T-cell (primary cell): Measurements from ENCODE around the gene FAM228B. TPM values are rescaled to one million over a fixed set of nuclear protein-coding genes. Genes with fewer than 3 reads are reported as not detected.
"Not testable (repeated sequence)": the region's sequence is repeated elsewhere in the genome, so short reads cannot be mapped to it uniquely, and the experiment has no call there.

Experiments used
- ATAC-seq, 4 experiments: fragments of 200-7000 bp in 3 of 4; fragments of 150-1000 bp in 1 of 4; cut with Tn5 transposase; replicated peaks in 1 of 4; 1 replicate in 3 of 4; 2 replicates in 1 of 4; pipeline ENCODE4 v1.10.0; 2021; ENCODE audit warnings: moderate library complexity in 3 of 4, mild to moderate bottlenecking in 2 of 4, moderate number of reproducible peaks in 1 of 4
- CTCF ChIA-PET, 2 donors: fragments of 300-600 bp; sonication (Branson Sonifier 250); formaldehyde crosslinking; loops; one replicate each; lab custom pipeline; 2022; ENCODE audit warnings: antibody characterized with exemption in 2 of 2; lab: Charles Lee
- POLR2A ChIA-PET, 2 donors: fragments of 300-600 bp; sonication (Branson Sonifier 250); formaldehyde crosslinking; loops; one replicate each; lab custom pipeline; 2022; ENCODE audit warnings: antibody characterized with exemption in 2 of 2; lab: Charles Lee
- DNase-seq, 35 experiments: peaks; one replicate each; pipeline versions ENCODE4 v3.0.0 to v3.0.0-alpha.2; 2013 to 2023
- H3K27ac ChIP-seq: one replicate; pipeline ENCODE4 v1.5.1; 2013; ENCODE audit warnings: low read length
- H3K27me3 ChIP-seq, 2 experiments: replicated peaks in 1 of 2; 1 replicate in 1 of 2; 2 replicates in 1 of 2; pipeline versions ENCODE4 v1.6.1 to v1.7.0; 2013; ENCODE audit warnings: low read length in 1 of 2, mixed read lengths in 1 of 2; ENCODE audit not compliant: control insufficient read depth in 2 of 2, insufficient read depth in 2 of 2; ENCODE audit errors: extremely low read depth in 1 of 2
- H3K36me3 ChIP-seq, 2 donors: 1 replicate in 1 of 2; 2 replicates in 1 of 2; pipeline versions ENCODE4 v1.6.1 to v1.7.0; 2013; ENCODE audit warnings: low read length in 1 of 2; ENCODE audit not compliant: control insufficient read depth in 2 of 2, insufficient read depth in 1 of 2; ENCODE audit errors: extremely low read depth in 1 of 2
- H3K4me1 ChIP-seq, 2 experiments: 1 replicate in 1 of 2; 2 replicates in 1 of 2; pipeline versions ENCODE4 v1.6.1 to v1.7.0; 2013; ENCODE audit warnings: low read length in 2 of 2, mixed read lengths in 1 of 2; ENCODE audit not compliant: insufficient read depth in 2 of 2, control insufficient read depth in 1 of 2; ENCODE audit errors: extremely low read depth in 1 of 2
- H3K4me3 ChIP-seq, 2 donors: 1 replicate in 1 of 2; 2 replicates in 1 of 2; pipeline versions ENCODE4 v1.5.1 to v1.7.0; 2013; ENCODE audit warnings: mild to moderate bottlenecking in 2 of 2, low read length in 1 of 2, moderate library complexity in 1 of 2; ENCODE audit not compliant: control insufficient read depth in 1 of 2; ENCODE audit errors: extremely low read depth in 1 of 2
- H3K9me3 ChIP-seq: 2 replicates; pipeline ENCODE4 v1.7.0; 2013
- H3K27ac Mint-ChIP-seq, 2 donors: one replicate each; pipeline ENCODE4 v1.8.0; 2020 to 2021; ENCODE audit warnings: mild to moderate bottlenecking in 2 of 2, mixed read lengths in 2 of 2
- H3K27me3 Mint-ChIP-seq, 2 donors: one replicate each; pipeline ENCODE4 v1.8.0; 2021 to 2022; ENCODE audit warnings: mixed read lengths in 2 of 2
- H3K36me3 Mint-ChIP-seq: one replicate; pipeline ENCODE4 v1.8.0; 2021; ENCODE audit warnings: mixed read lengths
- H3K4me1 Mint-ChIP-seq, 3 donors: one replicate each; pipeline ENCODE4 v1.8.0; 2020 to 2022; ENCODE audit warnings: mixed read lengths in 3 of 3, mild to moderate bottlenecking in 1 of 3
- H3K4me3 Mint-ChIP-seq, 3 donors: one replicate each; pipeline ENCODE4 v1.8.0; 2020 to 2022; ENCODE audit warnings: mild to moderate bottlenecking in 3 of 3, mixed read lengths in 3 of 3, moderate library complexity in 3 of 3
- H3K9me3 Mint-ChIP-seq, 3 donors: one replicate each; pipeline ENCODE4 v1.8.0; 2020 to 2022; ENCODE audit warnings: mixed read lengths in 3 of 3
- WGBS: methylation state at CpG from one replicate; pipeline ENCODE4 v1.1.5; 2013; ENCODE audit warnings: missing lambda C conversion rate; ENCODE audit not compliant: insufficient coverage; 5-methylcytosine and 5-hydroxymethylcytosine counted together
- total RNA-seq, 35 experiments: library from RNA in 6 of 35; stranded (reverse) in 6 of 35; fragments of 120-200 nt in 1 of 35; gene quantifications; one replicate each; pipeline versions ENCODE4 v1.2.1 to v1.2.4 and lab custom pipeline; 2013 to 2026

The FAM228B gene
- total RNA-seq, 5 donors from 2014 or later (not counting 1 experiment from before 2014, with no cell fraction given) = 16.4 to 24.7 (median 18.5) TPM

DNA sequence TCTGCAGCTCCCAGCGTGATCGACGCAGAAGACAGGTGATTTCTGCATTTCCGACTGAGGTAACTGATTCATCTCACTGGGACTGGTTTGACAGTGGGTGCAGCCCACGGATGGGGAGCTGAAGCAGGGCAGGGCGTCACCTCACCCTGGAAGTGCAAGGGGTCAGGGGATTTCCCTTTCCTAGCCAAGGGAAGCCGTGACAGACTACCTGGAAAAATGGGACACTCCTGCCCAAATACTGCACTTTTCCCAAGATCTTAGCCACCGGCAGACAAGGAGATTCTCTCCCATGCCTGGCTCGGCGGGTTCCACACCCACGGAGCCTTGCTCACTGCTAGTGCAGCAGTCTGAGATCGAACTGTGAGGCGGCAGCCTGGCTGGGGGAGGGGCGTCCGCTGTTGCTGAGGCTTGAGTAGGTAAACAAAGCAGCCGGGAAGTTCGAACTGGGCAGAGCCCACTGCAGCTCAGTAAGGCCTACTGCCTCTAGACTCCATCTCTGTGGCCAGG is 28.0 kb upstream of the FAM228B start:
- POLR2A ChIA-PET, H3K27me3 Mint-ChIP-seq, H3K9me3 Mint-ChIP-seq, H3K27ac ChIP-seq, H3K4me3 ChIP-seq, H3K9me3 ChIP-seq, H3K4me1 Mint-ChIP-seq, H3K4me1 ChIP-seq, H3K27ac Mint-ChIP-seq, DNase-seq, ATAC-seq, H3K27me3 ChIP-seq, H3K4me3 Mint-ChIP-seq: not testable (repeated sequence)
- CTCF ChIA-PET = interaction anchor here in 1 of 2 donors (0.6 kb wide), 1 partner anchor 12 kb away, joined by 4 read pairs; no protein-coding TSS in a partner anchor
- peaks cover 0 to 15% of the 10 kb centered on the region in 2 donors for H3K36me3 ChIP-seq
- H3K36me3 Mint-ChIP-seq = peaks cover 51% of the 10 kb centered on the region
- 96% methylated on average over 10 of the region's 17 CpGs for WGBS

DNA sequence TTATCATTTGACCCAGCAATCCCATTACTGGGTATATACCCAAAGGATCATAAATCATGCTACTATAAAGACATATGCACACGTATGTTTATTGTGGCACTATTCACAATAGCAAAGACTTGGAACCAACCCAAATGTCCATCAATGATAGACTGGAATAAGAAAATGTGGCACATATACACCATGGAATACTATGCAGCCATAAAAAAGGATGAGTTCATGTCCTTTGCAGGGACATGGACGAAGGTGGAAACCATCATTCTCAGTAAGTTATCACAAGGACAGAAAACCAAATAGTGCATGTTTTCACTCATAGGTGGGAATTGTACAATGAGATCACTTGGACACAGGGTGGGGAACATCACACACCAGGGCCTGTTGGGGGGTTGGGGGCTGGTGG is 22.5 kb upstream of the FAM228B start:
- H3K4me3 Mint-ChIP-seq, H3K4me1 Mint-ChIP-seq, POLR2A ChIA-PET, DNase-seq, H3K27me3 Mint-ChIP-seq, H3K27ac ChIP-seq, H3K27me3 ChIP-seq, H3K4me3 ChIP-seq, ATAC-seq, H3K36me3 ChIP-seq, CTCF ChIA-PET, H3K4me1 ChIP-seq, H3K27ac Mint-ChIP-seq, H3K9me3 ChIP-seq: not testable (repeated sequence)
- no CpG with 5 or more reads among the region's 2 CpGs for WGBS
- peaks cover 2 to 15% (median 11%) of the 10 kb centered on the region in 3 donors for H3K9me3 Mint-ChIP-seq
- H3K36me3 Mint-ChIP-seq = peaks cover 59% of the 10 kb centered on the region

GRCh38 chr2:24101992-24102391 is 21.3 kb upstream of the FAM228B start:
- no CpG with 5 or more reads among the region's 2 CpGs for WGBS
- CTCF ChIA-PET = no interaction called here

GRCh38 chr2:24102677-24103076 is 20.6 kb upstream of the FAM228B start:
- Mint-ChIP-seq H3K4me3 (no peak overlapping the region), H3K27me3 (no peaks in the 10 kb centered on the region), H3K4me1 (peaks cover 0 to 5% (median 0%) of the 10 kb centered on the region in 3 donors), H3K27ac (no peak overlapping the region), H3K36me3 (peaks cover 49% of the 10 kb centered on the region), H3K9me3 (peaks cover 10 to 30% (median 13%) of the 10 kb centered on the region in 3 donors)
- no CpG with 5 or more reads among the region's 1 CpG for WGBS
- POLR2A ChIA-PET = interaction anchor here in 1 of 2 donors (0.6 kb wide), 1 partner anchor 10 kb away, joined by 12 read pairs; no protein-coding TSS in a partner anchor
- CTCF ChIA-PET = no interaction called here
- no peak overlapping the region for H3K27ac ChIP-seq
- no peak for DNase-seq
- no peak overlapping the region for H3K4me3 ChIP-seq
- H3K27me3 ChIP-seq = no peaks in the 10 kb centered on the region
- ATAC-seq = no peak
- peaks cover 0 to 4% of the 10 kb centered on the region in 2 donors for H3K36me3 ChIP-seq
- peaks cover 2% of the 10 kb centered on the region for H3K9me3 ChIP-seq
- H3K4me1 ChIP-seq = no peaks in the 10 kb centered on the region

More at GRCh38 chr2:24101992-24102391, 21.3 kb upstream of the FAM228B start:
- Mint-ChIP-seq H3K4me3 (no peak overlapping the region), H3K4me1 (peaks cover 0 to 5% (median 0%) of the 10 kb centered on the region in 3 donors), H3K27me3 (no peaks in the 10 kb centered on the region), H3K36me3 (peaks cover 54% of the 10 kb centered on the region), H3K9me3 (peaks cover 4 to 24% (median 11%) of the 10 kb centered on the region in 3 donors), H3K27ac (no peak overlapping the region)
- no peaks in the 10 kb centered on the region for H3K4me1 ChIP-seq
- H3K4me3 ChIP-seq = no peak overlapping the region
- DNase-seq (no peak), ATAC-seq (no peak)
- POLR2A ChIA-PET = interaction anchor here in 1 of 2 donors (0.6 kb wide), 1 partner anchor 10 kb away, joined by 12 read pairs; no protein-coding TSS in a partner anchor
- no peaks in the 10 kb centered on the region for H3K27me3 ChIP-seq
- H3K9me3 ChIP-seq = no peaks in the 10 kb centered on the region
- peaks cover 0 to 4% of the 10 kb centered on the region in 2 donors for H3K36me3 ChIP-seq
- H3K27ac ChIP-seq = no peak overlapping the region

GRCh38 chr2:24104110-24104650 is 19.1 kb upstream of the FAM228B start:
- Mint-ChIP-seq H3K4me1 (no peaks in the 10 kb centered on the region), H3K27me3 (no peaks in the 10 kb centered on the region), H3K36me3 (peaks cover 47% of the 10 kb centered on the region), H3K27ac (no peak overlapping the region), H3K4me3 (no peak overlapping the region), H3K9me3 (peaks cover 13 to 40% (median 14%) of the 10 kb centered on the region in 3 donors)
- WGBS = 92% methylated on average over 6 of the region's 8 CpGs
- DNase-seq (no peak), ATAC-seq (no peak)
- no peak overlapping the region for H3K27ac ChIP-seq
- H3K4me1 ChIP-seq = no peaks in the 10 kb centered on the region
- no peak overlapping the region for H3K4me3 ChIP-seq
- peaks cover 3% of the 10 kb centered on the region for H3K9me3 ChIP-seq
- POLR2A ChIA-PET = no interaction called here
- peaks cover 0 to 4% of the 10 kb centered on the region in 2 donors for H3K36me3 ChIP-seq
- no peaks in the 10 kb centered on the region for H3K27me3 ChIP-seq
- CTCF ChIA-PET = no interaction called here

DNA sequence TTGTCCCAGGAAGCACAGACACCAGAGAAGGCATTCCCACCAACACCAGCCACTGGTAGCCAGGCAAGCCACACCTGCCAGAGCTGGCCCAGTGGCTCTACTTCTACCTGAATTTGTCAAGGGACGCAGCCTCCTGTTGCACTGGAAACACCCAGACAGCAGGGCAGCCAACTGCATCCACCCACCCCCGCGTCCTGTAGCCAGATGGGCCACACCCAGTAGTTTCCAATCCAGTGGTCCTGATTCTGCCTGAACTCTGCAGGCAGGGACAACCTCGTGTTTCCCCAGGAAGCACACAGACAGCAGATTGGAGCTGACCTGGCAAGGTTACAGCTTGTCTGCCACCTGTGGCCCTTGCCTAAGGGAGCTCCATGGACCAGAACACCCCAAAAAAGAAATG is 18.4 kb upstream of the FAM228B start:
- no peaks in the 10 kb centered on the region for H3K4me1 ChIP-seq
- H3K27ac ChIP-seq = no peak overlapping the region
- Mint-ChIP-seq H3K27me3 (no peaks in the 10 kb centered on the region), H3K36me3 (peaks cover 45% of the 10 kb centered on the region), H3K9me3 (peaks cover 12 to 37% (median 13%) of the 10 kb centered on the region in 3 donors), H3K4me3 (no peak overlapping the region), H3K4me1 (no peaks in the 10 kb centered on the region), H3K27ac (no peak overlapping the region)
- no peaks in the 10 kb centered on the region for H3K27me3 ChIP-seq
- DNase-seq (no peak), ATAC-seq (no peak)
- H3K4me3 ChIP-seq = no peak overlapping the region
- peaks cover 0 to 4% of the 10 kb centered on the region in 2 donors for H3K36me3 ChIP-seq
- ChIA-PET CTCF (interaction anchor here (0.6 kb wide), 2 partner anchors 23 to 141 kb away, joined by 3 to 7 read pairs; no protein-coding TSS in a partner anchor), POLR2A (no interaction called here)
- H3K9me3 ChIP-seq = peaks cover 3% of the 10 kb centered on the region
- 90% methylated on average over 4 of the region's 4 CpGs for WGBS
